ENCODE measurements around the gene GMEB2. TPM values are rescaled to one million over a fixed set of nuclear protein-coding genes. Genes with fewer than 3 reads are reported as not detected.

The GMEB2 gene
- total RNA-seq, 2 donors from 2014 or later, result 11.5 to 14.8 TPM

DNA sequence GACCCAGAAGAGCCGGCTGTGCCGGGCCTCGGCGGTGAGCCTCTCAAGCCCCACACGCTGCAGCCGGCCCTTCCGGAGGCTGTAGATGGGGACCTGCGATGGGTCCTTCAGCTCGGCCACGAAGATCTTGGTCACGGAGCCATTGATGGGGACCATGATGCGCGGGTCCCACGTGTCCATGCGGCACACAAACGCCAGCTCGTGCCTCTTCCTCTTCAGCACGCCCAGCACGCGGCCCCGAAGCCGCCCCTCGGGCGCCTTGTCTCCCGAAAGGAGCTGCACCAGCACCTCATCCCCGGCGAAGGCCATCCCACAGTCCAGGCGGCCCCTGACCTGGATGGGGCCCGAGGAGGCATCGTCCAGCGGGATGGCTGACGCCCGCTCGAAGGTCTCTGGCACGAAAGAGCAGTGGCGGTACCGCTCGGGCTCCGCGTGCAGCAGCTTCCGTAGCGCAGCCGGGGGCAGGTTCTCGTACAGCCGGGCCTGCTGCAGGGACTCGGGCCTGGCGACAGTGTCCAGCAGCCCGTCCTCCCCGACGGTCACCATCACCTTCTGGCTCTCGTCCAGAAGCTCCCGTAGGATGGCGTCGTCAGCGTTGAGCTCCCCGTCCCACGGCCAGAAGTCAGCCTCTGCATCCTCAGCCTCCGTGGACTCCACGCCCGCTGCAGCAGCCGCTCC is 61.7 kb downstream of the GMEB2 start:
- Histone ChIP-seq H3K4me1 (no peaks in the 10 kb centered on the region), H3K9ac (ENCODE audit: low read depth in 2 of 2, low read length in 2 of 2) (no peak overlapping the region), H3K27me3 (no peaks in the 10 kb centered on the region), H3K27ac (no peak overlapping the region), H3K9me3 (no peaks in the 10 kb centered on the region), H3K4me3 (no peak overlapping the region), H3K36me3 (peaks cover 9% of the 10 kb centered on the region)
- intact Hi-C loops (cut with DNase I), result no loop called here
- TF ChIP-seq, protein P1, sequence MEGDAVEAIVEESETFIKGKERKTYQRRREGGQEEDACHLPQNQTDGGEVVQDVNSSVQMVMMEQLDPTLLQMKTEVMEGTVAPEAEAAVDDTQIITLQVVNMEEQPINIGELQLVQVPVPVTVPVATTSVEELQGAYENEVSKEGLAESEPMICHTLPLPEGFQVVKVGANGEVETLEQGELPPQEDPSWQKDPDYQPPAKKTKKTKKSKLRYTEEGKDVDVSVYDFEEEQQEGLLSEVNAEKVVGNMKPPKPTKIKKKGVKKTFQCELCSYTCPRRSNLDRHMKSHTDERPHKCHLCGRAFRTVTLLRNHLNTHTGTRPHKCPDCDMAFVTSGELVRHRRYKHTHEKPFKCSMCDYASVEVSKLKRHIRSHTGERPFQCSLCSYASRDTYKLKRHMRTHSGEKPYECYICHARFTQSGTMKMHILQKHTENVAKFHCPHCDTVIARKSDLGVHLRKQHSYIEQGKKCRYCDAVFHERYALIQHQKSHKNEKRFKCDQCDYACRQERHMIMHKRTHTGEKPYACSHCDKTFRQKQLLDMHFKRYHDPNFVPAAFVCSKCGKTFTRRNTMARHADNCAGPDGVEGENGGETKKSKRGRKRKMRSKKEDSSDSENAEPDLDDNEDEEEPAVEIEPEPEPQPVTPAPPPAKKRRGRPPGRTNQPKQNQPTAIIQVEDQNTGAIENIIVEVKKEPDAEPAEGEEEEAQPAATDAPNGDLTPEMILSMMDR (IDR thresholded peaks at IDR 0.05), result no peak
- no peak for DNase-seq

DNA sequence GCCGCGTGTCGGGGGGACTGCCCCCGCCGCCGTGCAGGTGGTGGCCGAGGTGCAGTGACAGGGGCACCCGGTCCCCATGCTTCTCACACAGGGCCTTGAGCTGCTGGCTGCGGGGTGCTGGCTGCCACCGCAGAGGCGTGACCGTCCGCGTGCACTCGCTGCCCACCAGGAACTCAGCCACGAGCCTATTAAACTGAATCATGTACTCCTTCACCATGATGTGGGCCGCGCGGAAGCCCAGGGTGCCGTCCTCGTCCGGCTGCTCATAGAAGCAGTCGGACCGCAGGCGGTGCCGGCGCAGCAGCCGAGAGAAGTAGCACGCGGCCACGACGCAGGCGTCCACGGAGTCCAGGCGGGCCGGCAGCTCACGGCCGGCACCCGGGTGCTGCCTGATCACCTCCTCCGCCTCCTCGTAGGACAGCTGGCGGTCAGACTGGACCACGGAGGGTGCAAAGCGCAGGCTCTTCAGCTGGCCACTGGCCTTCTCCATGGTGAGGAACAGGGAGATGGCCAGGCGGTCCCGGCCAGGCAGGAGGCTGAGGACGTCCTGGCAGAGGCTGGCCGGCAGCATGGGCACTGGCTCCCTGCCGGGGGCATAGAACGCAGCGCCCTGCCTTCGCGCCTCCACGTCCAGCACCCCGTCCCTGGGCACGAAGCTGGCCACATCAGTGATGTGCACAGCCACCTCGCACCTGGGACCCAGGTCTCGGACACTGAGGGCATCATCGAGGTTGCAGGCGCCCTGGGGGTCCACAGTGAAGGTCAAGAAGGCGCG is 62.7 kb downstream of the GMEB2 start:
- no peaks in the 10 kb centered on the region for H3K4me1 ChIP-seq
- no peaks in the 10 kb centered on the region for H3K9me3 ChIP-seq
- no peak overlapping the region for H3K9ac ChIP-seq (ENCODE audit: low read depth in 2 of 2, low read length in 2 of 2)
- no peak for DNase-seq
- H3K27me3 ChIP-seq, result no peaks in the 10 kb centered on the region
- H3K27ac ChIP-seq, result no peak overlapping the region
- intact Hi-C loops (cut with DNase I), result no loop called here
- TF ChIP-seq, protein P1 (IDR thresholded peaks at IDR 0.05), result no peak
- no peak overlapping the region for H3K4me3 ChIP-seq
- H3K36me3 ChIP-seq, result peaks cover 9% of the 10 kb centered on the region

GRCh38 chr20:63563225-63563935 is 63.5 kb downstream of the GMEB2 start:
- H3K4me1 ChIP-seq, result no peaks in the 10 kb centered on the region
- no peak for DNase-seq
- TF ChIP-seq, protein P1 (IDR thresholded peaks at IDR 0.05), result no peak

DNA sequence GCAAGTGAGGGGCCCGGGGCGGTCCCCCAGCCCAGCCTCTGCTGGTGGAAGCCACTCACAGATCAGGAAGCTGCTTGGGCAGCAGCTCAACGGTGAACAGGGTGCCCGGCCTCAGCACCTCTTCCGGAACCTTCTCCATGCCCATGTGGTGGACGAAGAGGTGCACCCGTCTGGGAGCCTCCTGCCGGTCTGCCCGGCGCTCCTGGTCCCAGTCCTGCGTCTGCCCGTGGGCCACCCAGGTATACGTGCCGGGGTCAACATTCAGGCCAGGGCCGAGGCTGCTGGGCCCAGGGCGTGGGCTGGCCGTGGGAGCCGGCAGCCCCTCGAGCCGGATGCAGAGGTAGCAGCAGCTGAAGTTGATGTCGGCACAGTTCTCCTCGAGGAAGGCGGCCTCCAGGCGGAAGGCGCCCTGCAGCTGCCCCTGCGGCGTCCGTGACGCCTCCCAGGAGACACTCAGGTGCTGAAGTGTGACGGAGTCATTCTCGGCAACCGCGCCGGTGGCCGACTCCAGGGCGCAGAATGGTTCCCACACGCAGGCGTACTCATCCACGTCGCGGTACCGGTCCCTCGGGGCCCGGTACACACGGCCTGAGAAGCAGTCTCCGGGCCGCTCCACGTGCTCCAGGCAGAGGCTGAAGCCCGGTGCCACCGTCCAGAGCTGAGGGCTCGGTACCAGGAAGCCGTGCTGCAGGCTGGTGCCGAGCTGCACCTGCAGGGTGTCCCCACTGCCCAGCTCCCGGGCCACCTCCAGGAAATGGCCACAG is 64.3 kb downstream of the GMEB2 start:
- Histone ChIP-seq H3K4me1 (no peaks in the 10 kb centered on the region), H3K4me3 (no peak overlapping the region), H3K36me3 (peaks cover 9% of the 10 kb centered on the region), H3K9me3 (no peaks in the 10 kb centered on the region), H3K9ac (ENCODE audit: low read depth in 2 of 2, low read length in 2 of 2) (no peak overlapping the region), H3K27me3 (no peaks in the 10 kb centered on the region), H3K27ac (no peak overlapping the region)
- no peak for DNase-seq
- TF ChIP-seq, protein P1 (IDR thresholded peaks at IDR 0.05), result no peak
- intact Hi-C loops (cut with DNase I), result no loop called here

More at GRCh38 chr20:63563225-63563935, 63.5 kb downstream of the GMEB2 start:
- Histone ChIP-seq H3K4me3 (no peak overlapping the region), H3K36me3 (peaks cover 9% of the 10 kb centered on the region), H3K27me3 (no peaks in the 10 kb centered on the region), H3K9ac (ENCODE audit: low read depth in 2 of 2, low read length in 2 of 2) (no peak overlapping the region), H3K9me3 (no peaks in the 10 kb centered on the region), H3K27ac (no peak overlapping the region)
- intact Hi-C loops (cut with DNase I), result no loop called here

Measured in colonic mucosa (tissue), 4 donors.